Large intestine (tissue), 3 donors: Measurements from ENCODE around the gene GLI2. TPM values are rescaled to one million over a fixed set of nuclear protein-coding genes. Genes with fewer than 3 reads are reported as not detected.

Experiments used
- DNase-seq, 2 donors: peaks; one replicate each; pipeline versions ENCODE4 v3.0.0 to v3.0.0-alpha.2; 2013
- H3K27ac ChIP-seq: one replicate; pipeline ENCODE4 v1.5.1; 2013; ENCODE audit warnings: low read length
- H3K27me3 ChIP-seq: 2 replicates; pipeline ENCODE4 v1.6.1; 2013; ENCODE audit warnings: low read length; ENCODE audit not compliant: control insufficient read depth, insufficient read depth
- H3K36me3 ChIP-seq: 2 replicates; pipeline ENCODE4 v1.6.1; 2013; ENCODE audit warnings: low read length; ENCODE audit not compliant: control insufficient read depth, insufficient read depth
- H3K4me1 ChIP-seq: one replicate; pipeline ENCODE4 v1.6.1; 2013; ENCODE audit warnings: low read length; ENCODE audit not compliant: control insufficient read depth, insufficient read depth
- H3K4me3 ChIP-seq: one replicate; pipeline ENCODE4 v1.5.1; 2013; ENCODE audit warnings: low read length
- H3K9me3 ChIP-seq: one replicate; pipeline ENCODE4 v1.6.1; 2013; ENCODE audit warnings: mild to moderate bottlenecking, low read depth, low read length, moderate library complexity; ENCODE audit not compliant: control insufficient read depth
- WGBS: methylation state at CpG from one replicate; pipeline ENCODE4 v1.1.5; 2013; ENCODE audit warnings: low lambda C conversion rate; ENCODE audit not compliant: insufficient coverage; 5-methylcytosine and 5-hydroxymethylcytosine counted together
- polyA plus RNA-seq: library from polyadenylated mRNA; unstranded; fragments of 120-200 nt; gene quantifications from one replicate; pipeline ENCODE4 v1.2.1, GENCODE V29; 2013

GLI2 gene
- polyA plus RNA-seq, 1 donor = 4.1 TPM

DNA sequence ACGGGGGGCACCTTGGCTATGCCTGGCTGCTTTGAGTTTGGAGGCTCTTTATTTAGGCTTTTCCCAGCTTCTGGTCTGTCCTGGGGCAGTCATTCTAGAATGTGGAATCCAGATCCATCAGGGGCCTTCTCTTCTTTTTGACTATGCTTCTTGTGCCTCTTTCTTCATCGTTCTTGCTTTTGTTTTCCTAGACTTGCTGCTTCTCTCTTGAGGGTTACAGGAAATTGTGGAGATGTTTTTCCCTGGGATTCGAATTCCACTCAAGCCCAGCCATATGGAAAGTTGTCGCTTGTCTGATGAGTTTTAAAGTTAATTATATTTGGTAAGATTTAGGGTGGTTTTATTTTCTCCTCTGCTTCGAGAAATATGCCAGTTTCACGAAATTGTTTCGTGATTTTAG is 2.4 kb downstream of the GLI2 start:
- Histone ChIP-seq H3K27me3 (peaks cover 91% of the 10 kb centered on the region), H3K27ac (peak overlapping the region; percentile 83), H3K36me3 (no peaks in the 10 kb centered on the region), H3K4me3 (peak overlapping the region; percentile 52), H3K4me1 (peaks cover 30% of the 10 kb centered on the region), H3K9me3 (peaks cover 8% of the 10 kb centered on the region)
- 73% methylated on average over 2 of the region's 7 CpGs for WGBS
- DNase-seq = no peak

DNA sequence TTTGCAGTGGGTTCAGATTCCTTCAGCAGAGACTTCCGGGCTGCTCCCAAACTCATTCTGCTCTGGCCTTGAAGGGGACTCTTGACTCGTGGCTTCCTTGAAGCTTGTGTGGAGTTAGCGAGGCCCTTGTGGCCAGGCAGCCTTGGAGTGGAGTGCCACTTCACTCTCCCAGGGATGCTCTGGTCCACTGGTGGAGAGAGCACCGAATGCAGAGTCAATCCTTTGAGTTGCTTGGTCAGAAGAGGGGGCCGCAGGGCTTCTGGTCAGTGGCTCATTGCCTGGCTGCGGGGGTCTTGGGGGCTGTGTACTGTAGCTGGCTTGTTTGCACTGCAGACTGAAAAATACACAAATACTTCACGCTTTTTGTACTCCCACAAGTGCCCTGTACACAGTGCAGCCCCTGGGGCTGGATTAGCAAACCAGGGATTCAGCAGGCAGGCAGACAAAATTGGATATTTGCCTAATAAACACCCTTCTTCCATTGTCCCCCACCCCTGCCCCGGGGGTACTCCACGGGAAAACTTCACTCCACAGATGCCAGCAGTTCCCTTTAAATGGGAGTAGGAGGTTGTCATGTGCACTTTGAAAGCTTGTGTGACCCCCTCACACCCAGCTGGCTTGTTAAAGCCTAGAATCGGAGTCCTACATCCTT is 3.2 kb downstream of the GLI2 start:
- H3K27ac ChIP-seq = no peak overlapping the region
- peaks cover 8% of the 10 kb centered on the region for H3K9me3 ChIP-seq
- no peak overlapping the region for H3K4me3 ChIP-seq
- WGBS = no CpG with 5 or more reads among the region's 10 CpGs
- H3K27me3 ChIP-seq = peaks cover 92% of the 10 kb centered on the region
- no peak for DNase-seq
- peaks cover 30% of the 10 kb centered on the region for H3K4me1 ChIP-seq
- no peaks in the 10 kb centered on the region for H3K36me3 ChIP-seq

DNA sequence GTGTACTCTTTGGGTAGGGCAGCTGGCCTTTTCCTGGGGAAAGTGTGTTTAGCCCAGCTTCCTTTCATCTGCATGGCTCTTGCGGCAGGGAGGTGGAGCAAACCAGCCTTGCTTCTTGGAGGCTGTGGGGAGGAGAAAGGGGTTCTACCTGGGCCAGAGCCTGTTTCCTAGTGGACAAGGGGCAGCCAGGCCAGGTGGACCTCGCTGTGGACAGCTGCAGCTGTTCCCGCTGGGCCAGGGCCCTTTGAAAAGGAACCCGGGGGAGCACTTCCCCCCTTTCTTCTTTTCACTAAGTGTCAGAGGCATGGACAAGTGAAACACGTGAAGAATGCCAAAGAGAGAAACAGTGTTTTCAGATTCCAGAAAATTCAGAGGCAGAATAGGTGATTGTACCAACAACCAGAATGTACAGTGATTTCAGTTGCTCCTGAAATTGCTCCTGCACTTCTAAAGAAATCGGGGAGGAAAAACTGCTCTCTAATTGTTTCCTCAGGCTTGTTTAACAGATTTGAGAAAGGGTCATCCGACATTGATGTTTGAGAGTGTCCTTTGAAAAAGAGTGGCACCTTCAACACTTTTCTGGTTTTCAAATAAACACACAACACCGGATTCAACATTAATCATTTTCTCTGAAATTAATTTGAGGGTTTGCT is 3.9 kb downstream of the GLI2 start:
- no peaks in the 10 kb centered on the region for H3K36me3 ChIP-seq
- no peak overlapping the region for H3K4me3 ChIP-seq
- no peak overlapping the region for H3K27ac ChIP-seq
- H3K9me3 ChIP-seq = peaks cover 8% of the 10 kb centered on the region
- WGBS = 30% methylated on average over 2 of the region's 8 CpGs
- no peak for DNase-seq
- peaks cover 30% of the 10 kb centered on the region for H3K4me1 ChIP-seq
- peaks cover 90% of the 10 kb centered on the region for H3K27me3 ChIP-seq

DNA sequence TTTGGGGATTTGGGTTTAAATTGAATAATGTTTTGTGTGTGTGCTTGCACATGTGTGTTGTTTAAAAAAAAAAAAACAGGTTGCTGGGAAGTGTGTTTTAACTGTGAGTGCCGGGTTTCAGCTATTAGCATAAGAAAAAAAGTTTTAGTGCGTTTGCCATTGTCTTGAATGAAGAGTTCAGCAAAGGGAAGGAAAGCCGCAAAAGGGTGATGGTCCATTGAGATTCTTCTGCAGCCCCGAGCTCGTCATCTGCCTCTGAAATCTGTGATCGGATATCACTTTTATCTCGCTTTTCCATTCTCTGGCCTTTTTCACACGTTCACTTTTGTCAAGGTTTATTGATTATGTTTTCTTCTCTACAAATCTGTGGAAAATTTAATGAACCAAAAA is 4.7 kb downstream of the GLI2 start:
- peaks cover 90% of the 10 kb centered on the region for H3K27me3 ChIP-seq

DNA sequence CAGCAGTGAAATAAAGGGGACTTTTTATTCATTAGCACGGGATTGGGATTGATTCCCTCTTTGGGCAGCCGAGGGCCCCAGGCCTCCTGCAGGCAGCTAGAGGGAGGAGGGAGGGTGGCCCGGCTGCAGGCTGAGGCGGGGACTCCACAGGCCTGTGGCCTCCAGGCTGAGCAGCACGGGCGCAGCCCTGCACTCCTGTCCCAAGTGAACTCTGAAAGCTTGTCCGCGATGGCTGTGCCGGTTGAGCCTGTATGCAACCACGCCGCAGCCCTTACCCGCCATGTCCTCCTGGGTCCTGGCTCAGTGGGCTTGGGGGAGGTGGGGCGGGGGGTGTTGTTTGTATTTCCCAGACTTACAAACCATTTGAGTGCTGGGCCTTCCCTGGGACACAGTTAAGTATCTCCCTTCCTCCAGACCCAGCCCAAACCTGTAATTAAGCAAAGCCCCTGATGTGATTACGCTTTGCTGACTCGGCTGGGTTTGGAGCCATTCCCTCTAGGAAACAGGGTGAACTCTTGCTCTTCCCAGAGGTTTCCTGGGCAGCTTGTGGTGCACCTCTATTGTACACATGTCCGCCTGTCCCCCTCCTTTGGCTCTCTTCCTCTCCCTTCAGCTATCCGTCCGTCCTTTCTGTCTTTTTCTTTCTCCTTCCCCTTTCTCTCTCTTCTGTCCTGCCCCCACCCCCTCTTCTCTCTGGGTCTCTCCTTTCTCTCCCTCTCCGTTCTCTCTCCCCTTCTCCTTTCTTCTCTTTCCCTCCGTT is 5.3 kb downstream of the GLI2 start:
- Histone ChIP-seq H3K27me3 (peaks cover 92% of the 10 kb centered on the region), H3K27ac (no peak overlapping the region), H3K36me3 (no peaks in the 10 kb centered on the region), H3K9me3 (peaks cover 8% of the 10 kb centered on the region), H3K4me1 (peaks cover 30% of the 10 kb centered on the region), H3K4me3 (no peak overlapping the region)
- 18% methylated on average over 4 of the region's 20 CpGs for WGBS
- DNase-seq = no peak

More for the DNA sequence above, 4.7 kb downstream of the GLI2 start:
- H3K4me3 ChIP-seq = no peak overlapping the region
- peaks cover 30% of the 10 kb centered on the region for H3K4me1 ChIP-seq
- peaks cover 8% of the 10 kb centered on the region for H3K9me3 ChIP-seq
- H3K27ac ChIP-seq = no peak overlapping the region
- WGBS = 10% methylated on average over 3 of the region's 8 CpGs
- DNase-seq = no peak
- H3K36me3 ChIP-seq = no peaks in the 10 kb centered on the region

DNA sequence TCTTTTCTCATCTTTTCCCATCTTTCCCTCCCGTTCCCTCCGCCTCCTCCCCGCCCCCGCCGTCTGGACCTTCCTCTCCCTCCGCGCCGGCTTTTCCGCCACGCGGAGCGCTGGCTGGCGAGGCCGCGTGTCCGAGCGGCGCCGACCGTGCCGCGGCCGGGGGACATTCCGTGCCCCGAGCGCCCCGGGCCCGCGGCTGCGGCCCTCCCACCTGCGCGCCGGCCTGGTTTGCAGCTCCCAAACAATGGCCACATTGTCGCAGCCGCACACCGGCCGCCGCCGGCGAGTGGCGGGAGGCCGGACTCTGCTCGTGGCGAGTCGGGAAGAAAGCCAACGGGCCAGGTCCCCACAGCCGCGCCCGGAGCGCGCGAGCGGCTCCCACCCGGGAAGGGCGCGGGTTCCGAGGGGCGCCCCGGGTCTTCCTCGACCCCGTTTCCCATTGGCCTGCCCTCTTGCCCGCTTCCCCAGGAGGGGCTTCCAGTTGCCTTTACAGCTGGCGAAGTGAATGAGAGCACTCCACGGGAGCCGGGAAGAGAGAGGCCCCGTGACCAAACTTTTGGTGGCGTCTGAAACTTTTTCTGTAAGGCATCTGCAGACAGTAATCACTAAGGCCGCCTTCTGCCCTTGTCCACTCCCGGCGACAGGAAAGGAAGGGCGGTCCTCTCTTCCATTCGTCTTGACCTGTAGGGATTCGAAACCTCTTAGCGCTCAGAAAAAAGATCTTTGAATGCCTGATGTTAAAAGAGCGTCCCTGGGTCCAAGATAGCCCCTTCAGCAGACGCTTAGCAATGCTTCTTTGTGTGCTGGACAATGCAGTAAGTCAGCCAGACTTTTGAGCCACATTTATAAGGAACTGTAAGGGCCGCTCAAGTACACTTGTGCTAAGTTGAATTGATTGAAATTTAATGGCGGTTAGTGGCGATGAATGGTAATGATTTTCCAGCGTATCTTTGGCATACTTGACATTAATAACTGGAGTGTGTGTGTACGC is 6.2 kb downstream of the GLI2 start:
- Histone ChIP-seq H3K27me3 (peaks cover 88% of the 10 kb centered on the region), H3K4me1 (peaks cover 26% of the 10 kb centered on the region), H3K27ac (no peak overlapping the region), H3K36me3 (no peaks in the 10 kb centered on the region), H3K9me3 (no peaks in the 10 kb centered on the region), H3K4me3 (no peak overlapping the region)
- WGBS = 50% methylated on average over 3 of the region's 81 CpGs
- DNase-seq = no peak

DNA sequence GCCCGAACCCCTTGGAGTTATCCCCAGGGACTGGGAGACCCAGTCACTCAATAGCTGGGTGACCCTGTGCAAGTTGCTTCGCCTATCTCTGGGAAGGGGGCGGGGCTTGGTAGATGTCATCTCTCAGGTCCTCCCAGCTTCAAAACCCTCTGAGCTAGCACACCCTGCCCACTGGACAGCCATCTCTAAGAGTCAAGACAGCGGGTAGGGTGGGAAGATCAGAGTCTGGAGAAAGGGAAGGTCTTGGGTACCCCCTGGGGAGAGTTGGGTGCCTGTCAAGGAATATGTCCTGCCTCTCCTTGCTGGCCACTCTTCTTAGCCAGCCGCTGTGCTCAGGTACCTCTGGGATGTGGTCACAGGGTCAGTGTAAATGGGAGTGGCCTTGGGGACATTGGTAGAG is 8.0 kb downstream of the GLI2 start:
- Histone ChIP-seq H3K9me3 (no peaks in the 10 kb centered on the region), H3K27me3 (peaks cover 85% of the 10 kb centered on the region), H3K36me3 (no peaks in the 10 kb centered on the region), H3K27ac (no peak overlapping the region), H3K4me3 (no peak overlapping the region), H3K4me1 (peaks cover 12% of the 10 kb centered on the region)
- DNase-seq = no peak
- WGBS = no CpG with 5 or more reads among the region's 5 CpGs

DNA sequence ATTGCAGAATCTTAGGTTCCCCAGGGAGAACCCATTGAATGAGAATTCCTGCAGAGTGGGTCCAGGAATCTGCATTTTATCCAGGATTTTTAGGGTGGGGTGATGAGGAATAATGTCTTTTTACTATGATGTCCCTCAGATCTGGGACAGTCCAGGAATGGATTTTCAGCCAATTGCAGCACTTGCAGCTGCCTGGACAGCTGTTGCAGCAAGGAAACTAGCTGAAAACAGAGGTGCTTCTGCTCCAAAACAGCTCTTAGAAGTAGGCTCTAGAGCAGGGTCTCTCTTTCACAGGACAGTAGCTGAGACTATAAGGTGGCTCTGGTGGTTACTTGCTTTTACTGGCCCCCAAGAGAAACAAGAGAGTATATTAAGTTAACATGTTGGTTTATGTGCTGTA is 9.1 kb downstream of the GLI2 start:
- DNase-seq = no peak
- no peak overlapping the region for H3K4me3 ChIP-seq
- H3K9me3 ChIP-seq = no peaks in the 10 kb centered on the region
- H3K36me3 ChIP-seq = no peaks in the 10 kb centered on the region
- H3K27me3 ChIP-seq = peaks cover 74% of the 10 kb centered on the region
- H3K4me1 ChIP-seq = peaks cover 5% of the 10 kb centered on the region
- H3K27ac ChIP-seq = no peak overlapping the region

DNA sequence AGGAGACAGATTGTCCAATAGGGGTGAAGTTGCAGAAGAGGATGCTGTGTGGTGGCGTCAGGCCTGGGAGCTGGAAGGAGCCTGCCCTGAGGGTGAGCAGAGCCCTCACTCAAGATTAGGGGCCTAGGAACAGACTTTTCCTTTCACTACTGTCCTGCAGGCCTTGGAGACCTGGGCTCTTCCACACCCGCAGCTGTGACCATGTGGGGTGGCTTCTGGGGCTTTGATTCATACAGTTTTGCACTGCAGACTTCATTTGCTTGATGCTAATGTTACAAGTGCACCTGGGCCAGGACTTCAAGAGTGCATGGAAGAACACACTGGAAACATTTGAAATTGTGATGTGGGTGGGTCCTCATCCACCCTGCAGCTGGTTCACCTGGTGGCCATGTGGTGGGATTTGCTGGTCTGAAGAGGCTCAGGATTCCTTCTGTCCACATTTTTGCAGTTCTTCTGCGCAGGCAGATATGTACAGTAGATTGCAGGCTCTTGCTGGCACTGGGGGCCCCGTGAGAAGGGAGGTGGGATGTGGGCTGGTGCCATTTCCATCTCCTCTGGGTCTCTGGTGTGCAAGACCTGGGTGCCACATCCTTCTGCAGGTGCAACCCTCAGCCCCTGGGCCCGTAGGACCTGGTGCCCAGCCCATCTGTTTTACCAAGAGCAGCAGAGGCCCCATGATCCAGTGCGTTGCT is 9.9 kb downstream of the GLI2 start:
- Histone ChIP-seq H3K9me3 (no peaks in the 10 kb centered on the region), H3K36me3 (no peaks in the 10 kb centered on the region), H3K4me1 (peaks cover 5% of the 10 kb centered on the region), H3K27me3 (peaks cover 71% of the 10 kb centered on the region), H3K27ac (no peak overlapping the region), H3K4me3 (no peak overlapping the region)
- WGBS = no CpG with 5 or more reads among the region's 6 CpGs
- DNase-seq = no peak
